Mucosa of stomach (tissue), 1 donor: ENCODE measurements around the gene PTGES2.

ENCODE experiments used
- H3K27me3 ChIP-seq: one replicate; pipeline ENCODE4 v1.7.0; 2013; ENCODE audit warnings: mild to moderate bottlenecking, low read length; ENCODE audit not compliant: control insufficient read depth, insufficient read depth
- H3K36me3 ChIP-seq: one replicate; pipeline ENCODE4 v1.7.0; 2013; ENCODE audit warnings: low read length; ENCODE audit not compliant: control insufficient read depth, insufficient read depth
- H3K4me1 ChIP-seq: one replicate; pipeline ENCODE4 v1.7.0; 2013; ENCODE audit warnings: mild to moderate bottlenecking, low read length; ENCODE audit not compliant: control insufficient read depth, insufficient read depth
- H3K4me3 ChIP-seq: one replicate; pipeline ENCODE4 v1.7.0; 2013; ENCODE audit warnings: low read length
- H3K9ac ChIP-seq: one replicate; pipeline ENCODE4 v1.7.0; 2013; ENCODE audit warnings: mild to moderate bottlenecking, low read length, moderate library complexity
- H3K9me3 ChIP-seq: one replicate; pipeline ENCODE4 v1.7.0; 2013; ENCODE audit warnings: mild to moderate bottlenecking, low read length, moderate library complexity; ENCODE audit not compliant: control insufficient read depth
- donor health status: Pancreatic carcinoma.

PTGES2 gene

GRCh38 chr9:128151309-128152132 is 24.0 kb upstream of the PTGES2 start:
- no peaks in the 10 kb centered on the region for H3K36me3 ChIP-seq

GRCh38 chr9:128150594-128151308 is 23.2 kb upstream of the PTGES2 start:
- peak overlapping the region; percentile 67 for H3K9ac ChIP-seq
- H3K4me1 ChIP-seq, result peaks cover 37% of the 10 kb centered on the region
- H3K36me3 ChIP-seq, result no peaks in the 10 kb centered on the region
- H3K9me3 ChIP-seq, result no peaks in the 10 kb centered on the region
- H3K27me3 ChIP-seq, result no peaks in the 10 kb centered on the region
- H3K4me3 ChIP-seq, result no peak overlapping the region

More at GRCh38 chr9:128151309-128152132, 24.0 kb upstream of the PTGES2 start:
- Histone ChIP-seq H3K4me1 (peaks cover 36% of the 10 kb centered on the region), H3K9me3 (no peaks in the 10 kb centered on the region), H3K27me3 (no peaks in the 10 kb centered on the region), H3K4me3 (no peak overlapping the region), H3K9ac (peak overlapping the region; percentile 67)

- Histone ChIP-seq H3K9me3 (no peaks in the 10 kb centered on the region), H3K4me1 (peaks cover 41% of the 10 kb centered on the region), H3K9ac (peak overlapping the region; percentile 67)
Measured at GRCh38 chr9:128149951-128150593, 22.5 kb upstream of the PTGES2 start.

GRCh38 chr9:128149001-128149701 is 21.6 kb upstream of the PTGES2 start, which contains the start of gene LCN2:
LCN2 (plus strand) TSS chr9:128149453; CDS start chr9:128149526, 73 bp downstream.
- Histone ChIP-seq H3K9ac (peak within 1 kb of the TSS; percentile 67), H3K27me3 (no peaks in the 10 kb centered on the region), H3K4me3 (no peak within 1 kb of the TSS), H3K9me3 (no peaks in the 10 kb centered on the region), H3K36me3 (no peaks in the 10 kb centered on the region), H3K4me1 (peaks cover 47% of the 10 kb centered on the region)

More at GRCh38 chr9:128149951-128150593, 22.5 kb upstream of the PTGES2 start:
- no peaks in the 10 kb centered on the region for H3K27me3 ChIP-seq
- no peaks in the 10 kb centered on the region for H3K36me3 ChIP-seq
- H3K4me3 ChIP-seq, result no peak overlapping the region

- Histone ChIP-seq H3K36me3 (no peaks in the 10 kb centered on the region), H3K4me1 (peaks cover 53% of the 10 kb centered on the region), H3K9ac (peak overlapping the region; percentile 67), H3K27me3 (no peaks in the 10 kb centered on the region), H3K9me3 (no peaks in the 10 kb centered on the region), H3K4me3 (no peak overlapping the region)
Measured at GRCh38 chr9:128148509-128149000, 21.0 kb upstream of the PTGES2 start.

- H3K9ac ChIP-seq, result no peak overlapping the region
- H3K36me3 ChIP-seq, result no peaks in the 10 kb centered on the region
- no peak overlapping the region for H3K4me3 ChIP-seq
Measured at GRCh38 chr9:128146591-128147120, 19.1 kb upstream of the PTGES2 start.

GRCh38 chr9:128145951-128146351 is 18.4 kb upstream of the PTGES2 start:
- no peak overlapping the region for H3K9ac ChIP-seq
- no peak overlapping the region for H3K4me3 ChIP-seq
- H3K27me3 ChIP-seq, result no peaks in the 10 kb centered on the region
- no peaks in the 10 kb centered on the region for H3K9me3 ChIP-seq
- H3K4me1 ChIP-seq, result peaks cover 52% of the 10 kb centered on the region
- H3K36me3 ChIP-seq, result no peaks in the 10 kb centered on the region

More at GRCh38 chr9:128146591-128147120, 19.1 kb upstream of the PTGES2 start:
- no peaks in the 10 kb centered on the region for H3K9me3 ChIP-seq
- no peaks in the 10 kb centered on the region for H3K27me3 ChIP-seq
- peaks cover 56% of the 10 kb centered on the region for H3K4me1 ChIP-seq

GRCh38 chr9:128145536-128145935 is 18.0 kb upstream of the PTGES2 start:
- H3K4me3 ChIP-seq, result no peak overlapping the region
- H3K9me3 ChIP-seq, result no peaks in the 10 kb centered on the region
- peaks cover 48% of the 10 kb centered on the region for H3K4me1 ChIP-seq
- H3K9ac ChIP-seq, result no peak overlapping the region
- no peaks in the 10 kb centered on the region for H3K36me3 ChIP-seq
- H3K27me3 ChIP-seq, result no peaks in the 10 kb centered on the region

GRCh38 chr9:128144239-128145181 is 17.0 kb upstream of the PTGES2 start:
- H3K9ac ChIP-seq, result no peak overlapping the region
- H3K4me1 ChIP-seq, result peaks cover 37% of the 10 kb centered on the region
- no peaks in the 10 kb centered on the region for H3K36me3 ChIP-seq
- H3K4me3 ChIP-seq, result no peak overlapping the region
- no peaks in the 10 kb centered on the region for H3K27me3 ChIP-seq
- H3K9me3 ChIP-seq, result no peaks in the 10 kb centered on the region

GRCh38 chr9:128143525-128144238 is 16.2 kb upstream of the PTGES2 start:
- Histone ChIP-seq H3K4me3 (no peak overlapping the region), H3K4me1 (peaks cover 29% of the 10 kb centered on the region), H3K9me3 (no peaks in the 10 kb centered on the region), H3K9ac (no peak overlapping the region), H3K27me3 (no peaks in the 10 kb centered on the region), H3K36me3 (no peaks in the 10 kb centered on the region)
